Gastroesophageal sphincter (tissue), 4 donors: ENCODE measurements around the gene STOML2. TPM values are rescaled to one million over a fixed set of nuclear protein-coding genes. Genes with fewer than 3 reads are reported as not detected.
A peak's percentile ranks its signal among the peaks of the same experiment; 100 is the strongest.
"Not testable (repeated sequence)": the region's sequence is repeated elsewhere in the genome, so short reads cannot be mapped to it uniquely, and the experiment has no call there.

ENCODE experiments used
- ATAC-seq: fragments of 150-250 bp; one replicate; pipeline ENCODE4 v1.9.1; 2016; ENCODE audit warnings: mild to moderate bottlenecking, moderate library complexity
- H3K27ac ChIP-seq, 4 donors: fragments of 200-600 bp; sonication (generic) in 3 of 4; 1 replicate in 3 of 4; 2 replicates in 1 of 4; pipeline ENCODE4 v1.5.1; 2016 to 2019
- H3K27me3 ChIP-seq: fragments of 200-600 bp; sonication (generic); one replicate; pipeline ENCODE4 v1.5.1; 2019
- H3K36me3 ChIP-seq, 2 donors: fragments of 200-600 bp; sonication (generic); one replicate each; pipeline ENCODE4 v1.5.1; 2019; ENCODE audit warnings: control low read depth in 1 of 2
- H3K4me1 ChIP-seq, 3 donors: fragments of 200-600 bp; sonication (generic); 1 replicate in 2 of 3; 2 replicates in 1 of 3; pipeline ENCODE4 v1.5.1; 2016 to 2019; ENCODE audit warnings: control low read depth in 2 of 3
- H3K4me3 ChIP-seq, 2 donors: fragments of 200-600 bp; sonication (generic); one replicate each; pipeline ENCODE4 v1.5.1; 2019; ENCODE audit warnings: mild to moderate bottlenecking in 1 of 2, moderate library complexity in 1 of 2
- H3K9me3 ChIP-seq, 3 donors: fragments of 200-600 bp; sonication (generic); one replicate each; pipeline ENCODE4 v1.5.1; 2017 to 2019; ENCODE audit warnings: control low read depth in 2 of 3
- CTCF ChIP-seq, 4 experiments: fragments of 200-600 bp in 2 of 4; fragments of 450-650 bp in 2 of 4; sonication (generic) in 1 of 4; IDR thresholded peaks; one replicate each; pipeline ENCODE4 v1.5.1; 2017 to 2019; ENCODE audit warnings: antibody characterized with exemption in 4 of 4, mild to moderate bottlenecking in 2 of 4, moderate library complexity in 2 of 4
- EP300 ChIP-seq: sonication (generic); formaldehyde crosslinking; IDR thresholded peaks from one replicate; pipeline ENCODE4 v1.6.1; 2017; ENCODE audit warnings: antibody characterized with exemption, mild to moderate bottlenecking
- POLR2A ChIP-seq, 2 donors: fragments of 450-650 bp; IDR thresholded peaks; one replicate each; pipeline ENCODE4 v1.6.1; 2017; ENCODE audit warnings: antibody characterized with exemption in 2 of 2, mild to moderate bottlenecking in 2 of 2, moderate library complexity in 1 of 2
- POLR2AphosphoS5 ChIP-seq: sonication (generic); formaldehyde crosslinking; IDR thresholded peaks from one replicate; pipeline ENCODE4 v1.6.1; 2017; ENCODE audit warnings: antibody characterized with exemption
- WGBS, 2 donors: methylation state at CpG; one replicate each; pipeline ENCODE4 v1.1.5; 2018; ENCODE audit warnings: low coverage in 1 of 2; 5-methylcytosine and 5-hydroxymethylcytosine counted together
- total RNA-seq, 4 donors: library from RNA; depleted of rRNA; stranded (reverse); fragments of >200 nt; gene quantifications; one replicate each; pipeline ENCODE4 v1.1.0, GENCODE V29; 2016

The STOML2 gene
- total RNA-seq, result 100 to 1,000 TPM in 3 of 4 donors, 10 to 100 TPM in 1; 96.0 to 123 (median 110) TPM

- peak within 1 kb of the TSS; percentile 60 to 92 (median 90) for H3K27ac ChIP-seq
- H3K36me3 ChIP-seq, result peaks cover 0 to 66% of the 10 kb centered on the region in 2 donors
- peak; percentile 98 for ATAC-seq
- H3K27me3 ChIP-seq, result no peaks in the 10 kb centered on the region
- no peaks in the 10 kb centered on the region for H3K9me3 ChIP-seq
- H3K4me1 ChIP-seq, result peaks cover 0 to 31% (median 17%) of the 10 kb centered on the region in 3 donors
- 0% methylated on average over 5 to 10 of the region's 57 CpGs for WGBS, 2 donors
- peak; percentile 35 to 40 for TF ChIP-seq POLR2A (IDR thresholded peaks at IDR 0.05)
- peak; percentile 85 for TF ChIP-seq POLR2AphosphoS5
- peak in 1 of 4 experiments; percentile 27 for TF ChIP-seq CTCF (IDR thresholded peaks at IDR 0.05)
- TF ChIP-seq EP300, result no peak
- peak within 1 kb of the TSS; percentile 54 to 82 for H3K4me3 ChIP-seq
Observed at GRCh38 chr9:35102769-35103659, at the start of gene STOML2. Gene STOML2 (minus strand): TSS chr9:35103131. CDS start chr9:35103094, 37 bp downstream.

GRCh38 chr9:35147941-35148563 lies 45.1 kb upstream of the STOML2 start:
- not testable (repeated sequence) for H3K36me3 ChIP-seq, ATAC-seq, H3K27me3 ChIP-seq, H3K27ac ChIP-seq, H3K4me3 ChIP-seq, H3K4me1 ChIP-seq
- peaks cover 0 to 31% (median 0%) of the 10 kb centered on the region in 3 donors for H3K9me3 ChIP-seq
- WGBS, 2 donors, result 68 to 79% methylated on average over 5 of the region's 5 CpGs

GRCh38 chr9:35142037-35142436 lies 39.1 kb upstream of the STOML2 start:
- Histone ChIP-seq H3K27ac (no peak overlapping the region), H3K4me3 (no peak overlapping the region), H3K9me3 (peaks cover 0 to 26% (median 0%) of the 10 kb centered on the region in 3 donors), H3K36me3 (no peaks in the 10 kb centered on the region), H3K27me3 (no peaks in the 10 kb centered on the region), H3K4me1 (no peaks in the 10 kb centered on the region)
- whole genome bisulfite sequencing, 2 donors, result 90 to 100% methylated on average over 2 to 4 of the region's 5 CpGs
- ATAC-seq, result no peak
- TF ChIP-seq POLR2AphosphoS5, result no peak
- no peak for TF ChIP-seq EP300
- TF ChIP-seq CTCF (IDR thresholded peaks at IDR 0.05), result no peak
- no peak for TF ChIP-seq POLR2A (IDR thresholded peaks at IDR 0.05)

- H3K4me3 ChIP-seq, result no peak overlapping the region
- TF ChIP-seq POLR2A (IDR thresholded peaks at IDR 0.05) (no peak), EP300 (no peak), CTCF (IDR thresholded peaks at IDR 0.05) (no peak), POLR2AphosphoS5 (no peak)
- H3K27me3 ChIP-seq, result no peaks in the 10 kb centered on the region
- WGBS, 2 donors, result 81 to 86% methylated on average over 2 of the region's 2 CpGs
- H3K27ac ChIP-seq, result no peak overlapping the region
- H3K36me3 ChIP-seq, result no peaks in the 10 kb centered on the region
- no peaks in the 10 kb centered on the region for H3K4me1 ChIP-seq
- no peak for ATAC-seq
- H3K9me3 ChIP-seq, result peaks cover 0 to 26% (median 0%) of the 10 kb centered on the region in 3 donors
Observed at GRCh38 chr9:35140093-35140492, 37.2 kb upstream of the STOML2 start.

- no peak overlapping the region for H3K27ac ChIP-seq
- H3K27me3 ChIP-seq, result no peaks in the 10 kb centered on the region
- peaks cover 0 to 9% (median 0%) of the 10 kb centered on the region in 3 donors for H3K9me3 ChIP-seq
- 72 to 77% methylated on average over 3 to 8 of the region's 8 CpGs for WGBS, 2 donors
- no peaks in the 10 kb centered on the region for H3K36me3 ChIP-seq
- H3K4me3 ChIP-seq, result no peak overlapping the region
- ATAC-seq, result no peak
- TF ChIP-seq CTCF (IDR thresholded peaks at IDR 0.05), result no peak
- TF ChIP-seq EP300, result no peak
- no peaks in the 10 kb centered on the region for H3K4me1 ChIP-seq
Observed at GRCh38 chr9:35136866-35137265, 33.9 kb upstream of the STOML2 start.
